K562 (cell line): ENCODE results near the gene CAMK1D. TPM values are rescaled to one million over a fixed set of nuclear protein-coding genes. Genes with fewer than 3 reads are reported as not detected.

Source experiments
- ETV6 ChIP-seq, 3 experiments: fragments of 150-350 bp in 1 of 3; sonication (generic) in 1 of 3; formaldehyde crosslinking in 1 of 3; IDR thresholded peaks; 2 replicates each; pipeline versions ENCODE4 v1.6.1 to v1.8.0; 2014 to 2022; ENCODE audit warnings: borderline replicate concordance in 2 of 3, low read depth in 2 of 3, antibody characterized with exemption in 1 of 3, low read length in 1 of 3, mild to moderate bottlenecking in 1 of 3, missing genetic modification reagents in 1 of 3
- EZH2 ChIP-seq: IDR thresholded peaks from 2 replicates; pipeline ENCODE4 v1.6.1; 2012; ENCODE audit warnings: low read depth, mild to moderate bottlenecking, inconsistent platforms, low read length, borderline replicate concordance
- GABPB1 ChIP-seq: sonication (generic); formaldehyde crosslinking; IDR thresholded peaks from 2 replicates; pipeline ENCODE4 v1.8.0; 2022; ENCODE audit warnings: mild to moderate bottlenecking, missing genetic modification reagents
- GTF2A2 ChIP-seq: IDR thresholded peaks from 2 replicates; pipeline ENCODE4 v1.6.1; 2016; ENCODE audit warnings: mild to moderate bottlenecking, missing genetic modification characterization, missing compliant biosample characterization
- MTF1 ChIP-seq: fragments of 250-450 bp; sonication (Bioruptor Pico); IDR thresholded peaks from 2 replicates; pipeline ENCODE4 v1.9.0; 2021; ENCODE audit warnings: moderate library complexity, mild to moderate bottlenecking, inconsistent platforms, borderline replicate concordance
- PCBP1 ChIP-seq: fragments of 200-400 bp; formaldehyde crosslinking; IDR thresholded peaks from 2 replicates; pipeline ENCODE4 v1.6.1; 2018; ENCODE audit warnings: mild to moderate bottlenecking, low read depth, low read length; ENCODE audit not compliant: poor library complexity, severe bottlenecking
- PHF20 ChIP-seq: fragments of 450-650 bp; IDR thresholded peaks from 2 replicates; pipeline ENCODE4 v1.6.1; 2018; ENCODE audit not compliant: partially characterized antibody
- RBM22 ChIP-seq: fragments of 200-400 bp; formaldehyde crosslinking; IDR thresholded peaks from 2 replicates; pipeline ENCODE4 v1.6.1; 2018; ENCODE audit warnings: low read length, low read depth; ENCODE audit not compliant: poor library complexity, severe bottlenecking
- REST ChIP-seq, 2 experiments: fragments of 450-650 bp; formaldehyde crosslinking in 1 of 2; IDR thresholded peaks; 2 replicates each; pipeline versions ENCODE4 v1.4.0 to v1.6.1; 2014 to 2020; ENCODE audit warnings: mild to moderate bottlenecking in 2 of 2, borderline replicate concordance in 1 of 2, low read depth in 1 of 2
- RNF219 ChIP-seq: fragments of 250-450 bp; sonication (Bioruptor Pico); IDR thresholded peaks from 2 replicates; pipeline ENCODE4 v1.5.0; 2022; ENCODE audit warnings: mild to moderate bottlenecking
- polyA plus RNA-seq, 8 experiments: library from polyadenylated mRNA; depleted of rRNA in 4 of 8; stranded (reverse) in 5 of 8; unstranded in 3 of 8; fragments of >200 nt; fragmentation: Nextera tagmentation in 2 of 8; fragmentation: Illumina TruSeq in 1 of 8; extraction: Ambion mirVana in 2 of 8; extraction: Trizol in 1 of 8; gene quantifications; 2 replicates each; pipeline versions ENCODE4 v1.2.1 to v1.2.3, GENCODE V29; 2011 to 2014; ENCODE audit warnings: inconsistent platforms in 1 of 8, missing spikeins in 1 of 8
- total RNA-seq, 7 experiments: library from RNA; depleted of rRNA in 6 of 7; stranded (reverse); fragments of >200 nt in 6 of 7; fragmentation: Illumina TruSeq in 2 of 7; extraction: Trizol in 2 of 7; gene quantifications; 2 replicates each; pipeline versions ENCODE4 v1.2.1 to v1.2.3, GENCODE V29; 2011 to 2021; ENCODE audit warnings: low replicate concordance in 1 of 7
- TF ChIP-seq, protein P1 (sequence below): sonication (generic); formaldehyde crosslinking; IDR thresholded peaks from 2 replicates; pipeline ENCODE4 v1.8.0; 2022; ENCODE audit warnings: missing genetic modification reagents, mild to moderate bottlenecking, moderate library complexity, borderline replicate concordance
- TF ChIP-seq, protein P2 (sequence below): fragments of 450-650 bp; IDR thresholded peaks from 2 replicates; pipeline ENCODE4 v1.7.1; 2018; ENCODE audit warnings: mild to moderate bottlenecking, low read depth; ENCODE audit not compliant: partially characterized antibody

Gene CAMK1D
- total and polyA plus RNA-seq, 9 of the 15 experiments (the other 6 are each of a cell fraction or from before 2014, with no cell fraction given): 0.12 to 0.24 (median 0.20) TPM; not detected in 5

DNA sequence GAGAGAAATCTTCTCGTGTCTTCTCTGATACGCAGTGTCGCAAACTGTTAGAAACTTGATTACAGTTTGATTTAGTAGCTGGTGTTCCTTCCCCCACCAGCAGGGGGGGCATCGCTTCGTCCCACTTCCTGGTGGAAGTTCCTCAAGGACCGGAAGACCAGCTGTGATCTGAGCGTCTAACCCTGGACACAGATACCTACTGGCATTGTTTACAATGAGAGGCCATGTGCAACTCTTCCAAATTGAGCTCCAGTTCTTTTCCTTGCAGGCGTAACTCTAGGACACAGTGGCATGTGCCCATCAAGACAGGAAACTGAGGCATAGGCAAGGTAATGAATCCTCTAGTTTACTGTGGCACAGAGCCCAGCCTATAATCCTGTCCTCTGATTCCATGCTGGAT, 433.2 kb downstream of the CAMK1D start (continued):
- TF ChIP-seq REST (IDR thresholded peaks at IDR 0.05; ENCODE audit: borderline replicate concordance): peak; percentile 38; the same call in 1 of the 2 replicates
- no peak for TF ChIP-seq REST (CRISPR knock-in tag; IDR thresholded peaks at IDR 0.05; ENCODE audit: low read depth)
- no peak for TF ChIP-seq GTF2A2 (tag)
- no peak for TF ChIP-seq RNF219 (CRISPR knock-in tag)
- TF ChIP-seq EZH2: no peak
- no peak for TF ChIP-seq GABPB1
- TF ChIP-seq PHF20: peak; percentile 32
- TF ChIP-seq PCBP1: no peak
- TF ChIP-seq, protein P1, sequence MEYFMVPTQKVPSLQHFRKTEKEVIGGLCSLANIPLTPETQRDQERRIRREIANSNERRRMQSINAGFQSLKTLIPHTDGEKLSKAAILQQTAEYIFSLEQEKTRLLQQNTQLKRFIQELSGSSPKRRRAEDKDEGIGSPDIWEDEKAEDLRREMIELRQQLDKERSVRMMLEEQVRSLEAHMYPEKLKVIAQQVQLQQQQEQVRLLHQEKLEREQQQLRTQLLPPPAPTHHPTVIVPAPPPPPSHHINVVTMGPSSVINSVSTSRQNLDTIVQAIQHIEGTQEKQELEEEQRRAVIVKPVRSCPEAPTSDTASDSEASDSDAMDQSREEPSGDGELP (CRISPR knock-in tag): peak; percentile 59
- TF ChIP-seq, protein P2, sequence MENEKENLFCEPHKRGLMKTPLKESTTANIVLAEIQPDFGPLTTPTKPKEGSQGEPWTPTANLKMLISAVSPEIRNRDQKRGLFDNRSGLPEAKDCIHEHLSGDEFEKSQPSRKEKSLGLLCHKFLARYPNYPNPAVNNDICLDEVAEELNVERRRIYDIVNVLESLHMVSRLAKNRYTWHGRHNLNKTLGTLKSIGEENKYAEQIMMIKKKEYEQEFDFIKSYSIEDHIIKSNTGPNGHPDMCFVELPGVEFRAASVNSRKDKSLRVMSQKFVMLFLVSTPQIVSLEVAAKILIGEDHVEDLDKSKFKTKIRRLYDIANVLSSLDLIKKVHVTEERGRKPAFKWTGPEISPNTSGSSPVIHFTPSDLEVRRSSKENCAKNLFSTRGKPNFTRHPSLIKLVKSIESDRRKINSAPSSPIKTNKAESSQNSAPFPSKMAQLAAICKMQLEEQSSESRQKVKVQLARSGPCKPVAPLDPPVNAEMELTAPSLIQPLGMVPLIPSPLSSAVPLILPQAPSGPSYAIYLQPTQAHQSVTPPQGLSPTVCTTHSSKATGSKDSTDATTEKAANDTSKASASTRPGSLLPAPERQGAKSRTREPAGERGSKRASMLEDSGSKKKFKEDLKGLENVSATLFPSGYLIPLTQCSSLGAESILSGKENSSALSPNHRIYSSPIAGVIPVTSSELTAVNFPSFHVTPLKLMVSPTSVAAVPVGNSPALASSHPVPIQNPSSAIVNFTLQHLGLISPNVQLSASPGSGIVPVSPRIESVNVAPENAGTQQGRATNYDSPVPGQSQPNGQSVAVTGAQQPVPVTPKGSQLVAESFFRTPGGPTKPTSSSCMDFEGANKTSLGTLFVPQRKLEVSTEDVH: peak; percentile 33
- no peak for TF ChIP-seq MTF1 (CRISPR knock-in tag)
- no peak for TF ChIP-seq RBM22
- TF ChIP-seq ETV6 (IDR thresholded peaks at IDR 0.05; ENCODE audit: borderline replicate concordance in 1 of 2, low read depth in 2 of 2, low read length in 1 of 2): peak; percentile 91 to 94
- TF ChIP-seq ETV6 (CRISPR knock-in tag; IDR thresholded peaks at IDR 0.05; ENCODE audit: borderline replicate concordance): no peak
